Measurements from ENCODE around the gene BCR. TPM values are rescaled to one million over a fixed set of nuclear protein-coding genes. Genes with fewer than 3 reads are reported as not detected.
"Not testable (repeated sequence)": the region's sequence is repeated elsewhere in the genome, so short reads cannot be mapped to it uniquely, and the experiment has no call there.

The BCR gene
- total RNA-seq, 1 donor from 2014 or later: 98.1 TPM

DNA sequence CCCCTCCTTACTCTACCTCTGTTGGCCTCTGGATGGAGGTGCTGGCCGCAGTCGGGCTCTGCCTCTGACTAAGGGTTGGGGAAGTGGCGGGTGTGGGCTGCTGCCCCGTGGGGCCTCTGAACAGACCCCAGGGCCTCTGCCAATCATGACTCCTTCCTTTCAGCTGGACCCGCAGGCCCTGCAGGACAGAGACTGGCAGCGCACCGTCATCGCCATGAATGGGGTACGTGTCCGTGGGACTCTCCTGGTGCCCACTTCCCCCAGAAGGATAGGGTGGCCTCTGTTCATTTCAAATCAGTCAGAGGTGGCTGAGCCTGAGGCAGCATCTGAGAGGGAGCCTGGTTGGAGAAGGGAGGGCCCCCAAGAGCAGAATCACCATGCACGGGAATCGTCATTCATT, 129.0 kb downstream of the BCR start:
- not testable (repeated sequence) for DNase-seq (ENCODE audit: low spot score)

GRCh38 chr22:23310443-23311097, 130.3 kb downstream of the BCR start:
- DNase-seq (ENCODE audit: low spot score): not testable (repeated sequence)

- DNase-seq (ENCODE audit: low spot score): not testable (repeated sequence)
These were observed 131.5 kb downstream of the BCR start for GRCh38 chr22:23311635-23312420.

DNA sequence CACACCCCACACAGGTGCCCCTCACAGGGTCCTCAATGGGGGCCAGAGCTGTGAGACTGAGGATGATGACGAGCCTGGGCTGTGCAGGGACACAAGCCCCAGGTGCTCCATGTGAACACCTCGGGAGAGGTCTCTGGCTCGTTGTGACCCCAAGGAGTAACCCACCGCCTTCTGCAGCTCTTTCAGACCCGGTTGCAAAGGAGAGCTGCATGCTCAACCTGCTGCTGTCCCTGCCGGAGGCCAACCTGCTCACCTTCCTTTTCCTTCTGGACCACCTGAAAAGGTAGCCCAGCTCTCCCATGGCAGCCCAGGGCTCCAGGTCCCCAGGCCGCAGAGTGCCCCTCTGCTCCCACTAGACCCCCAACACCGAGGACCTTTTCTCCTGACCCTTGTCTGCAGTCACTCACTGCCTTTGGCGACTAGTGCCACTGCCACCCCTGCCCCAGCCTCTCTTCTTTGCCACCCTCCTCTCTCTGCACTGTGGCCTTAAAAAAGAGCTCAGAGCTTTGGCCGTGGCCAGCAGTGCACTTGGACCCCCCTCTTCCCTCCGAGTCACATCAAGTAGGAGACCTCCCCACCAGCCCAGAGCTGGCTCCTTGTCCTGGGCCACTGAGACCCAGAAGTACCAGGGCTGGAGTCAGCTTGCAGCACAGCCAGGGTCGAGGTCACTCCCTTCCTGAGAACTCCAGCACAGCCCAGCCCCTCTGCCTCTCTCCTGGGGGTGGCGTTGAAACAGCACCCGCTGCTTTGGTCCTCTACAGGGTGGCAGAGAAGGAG, 133.7 kb downstream of the BCR start:
- no peak for DNase-seq (ENCODE audit: low spot score)

- DNase-seq (ENCODE audit: low spot score): no peak
These were observed 135.1 kb downstream of the BCR start for GRCh38 chr22:23315341-23315917.

DNA sequence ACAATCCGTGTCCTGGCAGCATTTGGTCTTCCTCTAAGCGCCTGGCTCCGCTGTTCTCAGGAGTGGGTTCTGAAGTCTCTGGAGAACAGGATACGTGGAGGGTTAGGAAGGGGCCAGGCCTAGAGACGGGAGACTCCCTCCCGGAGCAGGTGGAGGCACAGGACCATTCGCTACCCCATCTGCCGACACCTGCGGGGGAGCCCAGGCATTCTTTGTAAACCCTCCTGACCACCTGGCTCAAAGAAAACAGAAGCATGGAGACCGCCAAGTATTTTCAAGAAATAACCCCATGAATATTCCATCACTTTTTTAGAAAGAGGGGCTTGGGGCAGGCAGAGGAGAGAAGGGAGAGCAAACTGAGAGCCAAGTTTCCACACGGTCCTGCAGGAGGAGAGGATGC, 136.3 kb downstream of the BCR start:
- DNase-seq (ENCODE audit: low spot score): not testable (repeated sequence)

DNA sequence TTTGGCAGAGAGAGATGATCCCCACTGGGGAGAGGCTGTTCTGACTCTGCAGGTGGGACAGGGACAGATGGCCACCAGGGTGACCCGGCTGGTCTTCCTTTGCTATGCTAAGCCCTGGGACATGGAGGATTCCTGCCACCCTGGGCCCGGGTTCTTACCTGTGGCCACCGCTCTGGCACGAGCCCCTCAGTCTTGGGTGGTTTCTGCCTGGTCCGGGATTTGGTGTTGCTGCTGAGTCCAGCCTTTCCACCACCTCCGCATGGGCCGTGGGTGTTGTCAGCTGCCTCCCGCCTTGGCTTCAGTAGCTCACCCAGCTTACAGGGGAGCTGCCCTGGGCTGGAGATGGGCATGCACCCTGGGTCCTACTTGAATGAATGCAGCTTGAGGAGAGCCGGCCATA, 138.0 kb downstream of the BCR start:
- not testable (repeated sequence) for DNase-seq (ENCODE audit: low spot score)

DNA sequence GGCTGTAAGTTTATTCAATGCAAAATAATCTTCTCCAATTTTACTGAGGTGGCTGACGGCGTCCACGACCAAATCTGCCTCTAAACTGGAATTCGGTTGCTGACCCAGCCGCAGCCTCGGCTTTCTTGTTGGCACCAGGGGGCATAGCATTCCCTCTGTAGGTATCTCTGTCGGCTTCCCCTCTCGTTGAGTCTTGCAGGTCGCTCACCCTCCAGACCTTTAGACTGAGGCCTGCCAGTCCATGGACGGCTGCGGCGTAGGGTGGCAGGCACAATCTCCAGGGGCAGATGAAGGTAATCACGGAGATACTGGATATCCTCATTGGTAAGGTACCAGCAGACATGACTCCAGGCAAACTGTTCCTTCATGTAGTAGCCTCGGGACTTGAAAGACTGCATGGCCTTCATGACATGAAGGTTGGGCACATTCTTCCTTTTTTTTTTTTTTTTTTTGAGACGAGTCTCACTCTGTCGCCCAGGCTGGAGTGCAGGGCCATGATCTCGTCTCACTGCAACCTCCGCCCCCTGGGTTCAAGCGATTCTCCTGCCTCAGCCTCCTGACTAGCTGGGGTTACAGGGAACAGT, 142.3 kb downstream of the BCR start:
- not testable (repeated sequence) for DNase-seq (ENCODE audit: low spot score)

DNA sequence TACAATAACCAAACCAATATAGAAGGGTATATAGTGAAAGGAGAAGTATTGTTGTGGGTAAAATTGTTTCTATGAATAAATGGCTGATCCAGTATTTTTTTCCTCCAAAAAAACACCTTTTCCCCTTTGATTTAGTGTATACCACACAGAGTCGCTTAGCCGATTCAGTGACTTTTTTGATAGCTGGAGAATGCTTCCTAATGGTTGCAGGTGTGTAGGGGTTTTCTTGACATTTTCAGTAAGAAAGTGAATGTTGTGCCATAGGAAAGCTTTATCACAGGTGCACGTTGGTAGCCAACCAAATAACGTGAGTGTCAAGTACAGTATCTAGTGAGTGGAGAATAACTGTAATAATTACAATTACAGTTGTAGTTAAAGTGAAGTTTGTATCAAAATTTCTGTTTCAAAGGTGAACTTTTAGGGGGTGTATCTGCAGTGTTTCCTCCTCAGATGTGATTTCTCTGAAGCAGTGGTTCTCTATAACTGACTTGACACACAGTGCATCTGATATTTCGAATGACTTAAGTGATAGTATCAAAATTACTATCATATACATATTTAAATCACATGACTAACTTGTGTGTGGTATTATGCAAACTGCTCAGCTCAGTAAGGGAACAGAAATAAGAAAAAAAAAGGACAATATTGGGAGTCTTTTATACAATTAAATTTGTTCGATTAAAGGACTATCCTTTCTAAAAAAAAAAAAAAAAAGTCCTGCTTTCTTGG, 143.8 kb downstream of the BCR start:
- DNase-seq (ENCODE audit: low spot score): not testable (repeated sequence)

DNA sequence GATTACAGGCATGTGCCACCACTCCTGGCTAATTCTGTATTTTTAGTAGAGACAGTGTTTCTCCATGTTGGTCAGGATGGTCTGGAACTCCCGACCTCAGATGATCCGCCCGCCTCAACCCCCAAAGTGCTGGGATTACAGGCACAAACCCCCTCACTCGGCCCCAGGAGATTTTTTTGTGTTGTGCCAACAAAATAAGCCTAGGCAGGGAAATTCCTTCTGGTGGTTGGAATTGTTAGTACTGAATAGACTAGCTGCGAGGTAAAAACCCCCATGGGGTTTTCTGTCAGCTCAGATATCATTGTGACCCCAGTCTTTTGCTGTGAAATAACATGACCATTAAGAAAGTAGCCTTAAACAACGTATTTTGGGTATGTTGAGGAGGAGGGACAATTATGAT, 144.9 kb downstream of the BCR start:
- DNase-seq (ENCODE audit: low spot score): no peak

DNA sequence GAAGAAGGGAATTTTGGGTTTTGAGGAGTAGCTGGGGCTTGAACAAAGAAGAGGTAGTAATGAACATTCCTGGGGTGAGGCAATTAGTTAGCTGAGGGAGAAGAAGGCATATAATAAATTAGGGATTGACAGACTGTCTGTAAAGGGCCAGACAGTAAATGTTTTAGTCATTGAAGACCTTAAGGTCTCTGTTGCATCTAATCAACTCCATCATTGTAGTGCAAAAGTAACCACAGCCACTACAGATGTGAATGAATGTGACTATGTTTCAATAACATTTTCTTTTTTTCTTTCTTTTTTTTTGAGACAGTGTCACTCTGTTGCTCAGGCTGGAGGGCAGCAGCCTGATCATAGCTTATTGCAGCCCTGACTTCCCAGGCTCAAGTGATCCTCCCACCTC, 153.5 kb downstream of the BCR start:
- not testable (repeated sequence) for DNase-seq (ENCODE audit: low spot score)

DNA sequence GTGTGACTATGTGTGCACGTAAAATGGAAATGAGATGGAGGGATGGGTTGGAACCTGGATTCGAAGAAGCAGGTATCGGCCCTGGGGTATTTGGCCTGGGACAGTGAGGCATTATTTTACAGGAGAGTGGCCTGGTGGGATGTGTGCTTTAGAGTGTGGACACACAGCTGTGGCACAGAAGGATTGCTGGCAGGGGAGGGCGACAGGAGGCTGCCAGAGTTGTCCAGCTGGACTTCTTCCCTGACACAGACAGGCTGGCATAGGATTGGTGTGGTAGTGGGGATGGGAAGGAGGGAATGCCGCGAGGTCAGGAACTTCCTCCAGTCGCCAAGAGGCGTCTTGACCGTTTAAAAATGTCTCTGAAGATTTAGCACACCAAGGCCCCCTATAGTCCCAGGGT, 157.4 kb downstream of the BCR start:
- DNase-seq (ENCODE audit: low spot score): not testable (repeated sequence)

GRCh38 chr22:23341942-23342695, 161.8 kb downstream of the BCR start:
- not testable (repeated sequence) for DNase-seq (ENCODE audit: low spot score)

DNA sequence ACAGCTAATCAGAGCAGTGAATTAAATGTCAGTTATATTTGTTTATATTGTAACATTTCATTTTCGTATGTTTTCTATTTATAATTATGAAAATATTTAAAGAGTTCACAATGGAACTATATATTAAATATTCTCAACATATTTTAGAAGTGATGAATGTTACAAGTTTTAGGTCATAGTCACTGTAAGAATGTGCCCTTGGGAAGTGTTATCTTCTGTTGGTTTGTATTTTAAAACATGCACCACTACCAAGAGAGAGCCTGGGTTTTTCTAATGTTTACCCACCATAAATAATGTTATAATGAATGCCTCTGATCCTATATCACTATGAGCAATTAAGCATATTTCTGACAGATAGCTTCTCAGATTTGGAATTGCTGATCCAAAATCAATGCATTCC, 171.0 kb downstream of the BCR start:
- no peak for DNase-seq (ENCODE audit: low spot score)

- DNase-seq (ENCODE audit: low spot score): no peak
These were observed 172.7 kb downstream of the BCR start for GRCh38 chr22:23353004-23353403.

- no peak for DNase-seq (ENCODE audit: low spot score)
These were observed 173.4 kb downstream of the BCR start for GRCh38 chr22:23353696-23354095.

GRCh38 chr22:23356094-23356493, 175.8 kb downstream of the BCR start:
- no peak for DNase-seq (ENCODE audit: low spot score)

GRCh38 chr22:23357053-23357452, 176.7 kb downstream of the BCR start:
- DNase-seq (ENCODE audit: low spot score): no peak

- DNase-seq (ENCODE audit: low spot score): no peak
These were observed 179.3 kb downstream of the BCR start for GRCh38 chr22:23359583-23360123.
